Measurements from ENCODE around the gene SSTR5.
A peak's percentile ranks its signal among the peaks of the same experiment; 100 is the strongest.

SSTR5 gene

DNA sequence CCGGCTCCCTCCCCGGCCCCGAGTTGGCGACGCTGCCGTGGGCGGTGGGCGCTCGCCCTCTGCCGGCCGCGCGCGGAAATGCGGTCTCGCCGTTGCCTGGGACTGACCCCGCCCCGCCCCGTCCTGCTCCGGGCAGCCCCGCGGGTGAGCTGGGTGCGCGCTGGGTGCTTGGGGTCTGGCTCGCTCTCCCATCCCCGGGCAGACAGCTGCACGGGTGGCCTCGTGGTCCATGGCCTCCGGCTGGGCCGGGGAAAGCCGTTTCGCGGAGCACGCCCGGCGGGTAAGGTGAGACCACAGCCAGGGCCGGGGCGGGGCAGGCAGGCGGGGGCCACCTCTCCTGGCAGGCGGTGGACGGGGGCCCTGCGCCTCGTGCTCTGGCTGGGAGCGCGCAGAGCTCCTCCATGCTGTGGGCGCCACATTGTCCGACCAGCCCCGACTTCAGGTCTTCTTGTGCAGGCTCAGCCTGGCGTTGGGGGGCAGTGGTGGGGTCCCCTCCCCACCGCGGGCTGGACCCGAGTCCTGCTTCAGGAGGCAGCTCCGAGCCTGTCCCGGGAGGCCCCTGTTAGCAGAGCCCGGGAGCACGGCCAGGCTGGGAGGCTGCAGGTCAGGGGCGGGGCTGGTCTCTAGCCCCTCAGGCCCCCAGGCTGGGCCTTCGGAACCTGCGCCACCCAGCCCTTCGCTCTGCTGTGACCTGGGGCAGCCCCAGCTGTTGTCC lies 30.5 kb downstream of the SSTR5 start:
- DNase-seq (ENCODE audit: low read depth) = peak; percentile 43

DNA sequence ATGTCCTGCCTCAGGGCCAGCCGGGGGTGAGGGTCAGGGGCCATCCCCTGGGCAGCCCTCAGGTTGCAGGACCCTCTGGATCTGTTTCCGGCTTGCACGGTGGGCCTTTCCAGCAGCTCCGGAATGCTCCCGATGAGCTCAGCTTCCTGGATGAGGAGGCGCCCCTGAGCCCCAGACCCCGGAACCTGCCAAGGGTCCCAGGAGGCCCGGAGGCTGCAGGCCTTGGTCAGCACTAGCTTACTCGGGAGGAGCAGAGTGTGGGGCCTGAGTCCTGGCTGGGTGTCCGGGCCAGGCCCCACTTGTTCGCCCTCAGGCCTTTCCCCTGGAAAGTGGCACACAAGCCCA lies 31.1 kb downstream of the SSTR5 start:
- no peak for DNase-seq (ENCODE audit: low read depth)

DNA sequence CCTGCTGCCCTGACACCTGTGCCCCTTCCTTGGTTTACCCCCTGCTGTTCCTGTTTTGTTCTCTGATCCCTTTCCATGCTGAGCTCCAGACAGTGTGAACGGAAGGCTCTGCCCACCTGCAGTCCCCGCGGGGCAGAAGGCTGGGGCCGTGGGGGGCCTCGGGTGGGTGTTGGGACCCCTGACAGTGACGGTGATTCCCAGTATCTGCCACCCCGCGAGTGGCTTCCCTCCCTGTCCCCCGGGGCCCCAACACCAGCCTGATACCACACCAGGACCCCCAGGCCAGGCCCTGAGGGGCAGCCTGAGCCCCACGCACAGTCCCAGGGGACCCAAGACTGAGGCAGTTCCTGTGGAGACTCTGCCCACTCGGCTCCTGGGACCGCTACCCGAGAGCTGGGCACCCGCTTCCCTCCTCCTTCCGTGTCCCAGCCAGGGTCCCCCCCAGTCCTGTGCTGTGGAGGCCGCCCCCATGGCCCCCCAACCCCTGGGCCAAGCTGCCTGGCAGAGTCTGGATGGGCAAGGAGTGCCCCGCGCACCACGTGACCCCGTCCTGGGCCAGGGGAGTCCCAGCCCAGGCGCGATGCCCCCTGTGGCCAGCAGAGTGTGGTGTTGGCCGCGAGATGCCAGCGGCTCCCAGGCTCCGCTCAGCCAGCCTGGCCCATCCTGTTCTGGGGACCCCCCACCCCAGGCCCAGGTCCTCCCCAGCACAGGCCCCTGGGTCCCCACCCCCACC lies 33.5 kb downstream of the SSTR5 start:
- peak; percentile 53 for DNase-seq (ENCODE audit: low read depth)

DNA sequence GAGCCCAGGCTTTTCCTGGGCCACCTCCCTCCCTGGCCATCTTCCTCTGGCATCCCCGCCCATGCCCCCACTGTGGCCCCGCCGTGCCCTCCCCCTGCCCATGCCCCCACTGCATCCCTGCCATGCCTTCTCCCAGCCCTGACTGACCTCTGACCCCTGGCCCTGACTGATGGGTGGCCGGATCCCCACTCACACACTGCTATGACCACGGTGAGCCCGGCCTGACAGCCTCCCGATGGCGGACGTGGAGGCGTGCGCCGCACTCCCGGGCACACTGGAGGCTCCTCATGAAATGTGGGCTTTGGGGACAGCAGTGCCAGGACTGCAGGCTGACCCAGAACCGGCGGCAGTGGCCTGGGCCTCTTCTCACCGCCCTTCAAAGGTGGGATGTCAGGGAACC lies 34.1 kb downstream of the SSTR5 start:
- no peak for DNase-seq (ENCODE audit: low read depth)

DNA sequence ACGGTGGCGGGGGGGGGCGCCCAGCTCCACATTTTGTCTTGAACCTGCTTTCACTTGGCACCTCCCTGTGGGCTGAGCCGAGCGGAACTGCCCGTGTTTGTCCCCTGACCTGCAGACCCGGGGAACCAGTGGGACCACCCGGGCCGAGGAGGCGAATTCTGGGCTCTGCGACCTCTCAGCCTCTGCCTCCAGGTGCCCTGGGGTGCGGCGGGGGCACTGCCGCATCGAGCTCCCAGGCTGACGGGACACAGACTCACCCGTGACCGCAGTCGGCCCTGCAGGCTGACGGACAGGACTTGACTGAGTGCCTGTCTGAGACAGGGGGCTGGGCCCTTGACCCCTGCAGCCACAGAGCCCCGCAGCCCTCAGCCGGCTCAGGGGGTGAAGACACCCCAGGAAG lies 34.6 kb downstream of the SSTR5 start:
- DNase-seq (ENCODE audit: low read depth) = no peak

DNA sequence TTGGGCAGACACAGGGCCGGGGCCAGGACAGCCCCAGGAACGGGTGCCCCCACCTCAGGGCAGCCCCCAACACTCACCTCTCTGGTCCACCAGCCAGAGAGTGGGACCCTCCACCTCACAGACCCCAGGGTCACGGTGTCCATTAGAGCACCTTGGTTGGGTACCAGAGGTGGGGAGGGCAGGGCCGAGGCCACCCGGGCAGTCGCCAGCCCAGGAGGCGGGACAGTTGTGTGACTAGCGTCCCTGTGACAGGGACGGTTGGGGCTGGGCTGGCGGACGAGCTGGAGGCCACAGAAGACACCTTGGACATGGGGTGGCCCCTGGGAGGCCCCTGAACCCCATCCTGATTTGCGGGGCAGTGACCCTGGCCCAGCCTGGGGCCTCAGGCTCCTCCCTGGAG lies 35.2 kb downstream of the SSTR5 start:
- DNase-seq (ENCODE audit: low read depth) = no peak

DNA sequence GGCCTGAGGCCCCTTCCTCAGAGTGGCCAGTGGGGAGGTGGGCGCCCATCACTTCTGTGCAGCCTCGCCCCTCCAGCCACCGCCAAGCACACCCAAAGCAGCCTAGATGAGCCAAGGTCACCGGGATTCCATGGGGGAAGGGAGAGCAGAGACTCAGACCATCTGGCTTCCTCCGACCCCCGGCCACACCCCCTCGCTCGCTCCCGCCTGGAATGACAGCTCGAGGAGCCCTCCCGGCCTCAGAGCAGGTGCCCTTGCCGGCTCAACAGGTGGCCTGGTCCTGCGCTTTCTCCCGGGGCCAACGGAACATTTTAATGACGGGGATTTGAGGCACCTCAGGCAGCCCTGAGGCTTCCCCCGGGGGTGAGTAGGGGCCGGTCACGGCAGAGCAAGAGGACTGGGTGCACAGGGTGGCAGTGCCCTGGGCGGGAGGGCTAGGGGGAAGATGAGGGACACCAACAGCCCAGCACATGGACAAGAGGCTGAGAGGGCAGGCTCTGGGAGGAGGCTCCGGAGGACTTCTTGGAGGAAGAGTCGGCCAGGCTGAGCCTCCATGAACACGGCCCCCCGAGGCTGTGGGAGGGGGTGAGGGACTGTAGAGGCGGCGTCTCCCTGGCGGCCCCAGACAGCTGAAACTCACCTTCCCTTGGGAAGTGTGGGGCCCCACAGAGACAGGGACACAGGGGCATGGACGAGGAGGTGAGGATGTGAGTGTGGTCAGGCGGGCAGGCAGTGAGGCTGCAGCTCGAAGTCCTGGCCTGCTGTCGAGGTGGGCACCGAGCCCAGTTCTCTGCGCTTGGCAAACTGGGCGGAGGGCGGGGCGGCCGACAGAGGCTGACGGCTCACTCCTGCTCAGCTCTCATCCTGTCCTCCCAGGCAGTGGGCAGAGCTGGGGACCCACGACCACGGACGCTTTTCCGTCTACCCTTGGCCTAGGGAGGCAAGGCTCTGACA lies 36.0 kb downstream of the SSTR5 start:
- no peak for DNase-seq (ENCODE audit: low read depth)

DNA sequence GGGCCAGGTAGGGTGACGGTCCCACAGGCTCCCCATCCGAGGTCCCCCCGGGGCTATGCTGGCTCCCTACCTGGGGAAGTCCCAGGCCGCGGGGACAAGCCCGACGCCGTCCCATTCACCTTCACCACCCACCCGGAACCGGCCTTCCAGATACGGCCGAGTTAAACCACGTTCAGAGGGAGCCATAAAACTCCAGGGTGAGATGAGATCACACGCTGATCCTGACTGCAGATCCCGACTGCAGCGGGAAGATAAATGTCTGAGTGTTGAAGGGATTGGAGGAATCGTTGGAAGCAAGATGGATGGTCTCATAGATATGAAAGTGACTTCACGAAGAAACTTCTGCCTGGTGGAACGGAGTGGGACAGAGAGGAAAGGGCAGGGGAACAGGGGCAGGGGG lies 37.1 kb downstream of the SSTR5 start:
- no peak for DNase-seq (ENCODE audit: low read depth)

DNA sequence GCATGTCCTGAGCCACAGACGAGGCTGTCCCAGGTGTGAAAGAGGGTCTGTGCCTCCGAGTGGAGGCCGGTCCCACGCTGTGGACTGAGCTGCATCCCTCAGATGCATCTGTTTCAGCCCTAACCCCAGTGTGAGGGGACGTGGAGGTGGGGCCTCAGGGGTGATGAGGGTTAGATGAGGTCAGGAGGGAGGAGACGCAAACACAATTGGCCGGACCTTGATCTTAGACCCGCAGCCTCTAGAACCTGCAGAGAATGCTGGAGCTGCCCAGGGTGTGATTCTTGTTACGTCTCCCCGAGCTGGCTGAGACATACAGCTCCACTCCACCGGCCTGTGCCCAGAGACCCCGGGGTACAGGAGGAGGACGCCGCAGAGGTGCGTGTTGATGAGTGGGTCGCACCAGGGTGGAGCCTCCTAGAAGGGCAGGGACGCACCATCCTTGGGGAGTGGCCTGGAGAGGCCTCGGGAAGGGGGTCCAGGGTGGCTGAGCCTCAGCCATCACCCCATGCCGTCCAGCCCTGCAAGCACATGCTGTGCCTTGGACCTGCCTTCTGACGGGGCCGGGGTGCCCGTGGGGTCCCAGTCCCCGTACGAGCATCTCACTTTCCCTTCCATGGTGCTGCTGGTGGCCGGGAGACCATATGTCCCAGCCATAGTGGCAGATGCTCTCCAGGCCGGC lies 40.1 kb downstream of the SSTR5 start:
- DNase-seq (ENCODE audit: low read depth) = no peak

DNA sequence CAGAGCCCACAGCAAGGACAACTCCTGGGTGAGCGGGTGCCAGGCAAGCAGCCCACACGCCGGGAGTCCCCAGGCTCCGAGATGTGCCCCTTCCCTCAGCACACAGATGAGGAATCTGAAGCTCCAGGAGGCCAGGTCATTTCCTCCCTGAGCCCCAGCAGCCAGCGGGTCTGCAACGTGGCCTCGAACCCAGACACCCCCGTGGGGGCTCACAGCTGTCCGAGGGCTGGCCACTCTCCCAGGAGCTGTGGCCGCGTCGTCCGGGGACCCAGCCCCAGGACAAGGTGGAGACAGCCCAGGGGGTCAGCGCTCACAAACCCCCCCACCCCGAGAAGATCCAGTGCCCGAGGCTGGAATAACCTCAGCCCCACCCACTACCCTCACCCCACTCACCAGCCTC lies 40.9 kb downstream of the SSTR5 start:
- no peak for DNase-seq (ENCODE audit: low read depth)

DNA sequence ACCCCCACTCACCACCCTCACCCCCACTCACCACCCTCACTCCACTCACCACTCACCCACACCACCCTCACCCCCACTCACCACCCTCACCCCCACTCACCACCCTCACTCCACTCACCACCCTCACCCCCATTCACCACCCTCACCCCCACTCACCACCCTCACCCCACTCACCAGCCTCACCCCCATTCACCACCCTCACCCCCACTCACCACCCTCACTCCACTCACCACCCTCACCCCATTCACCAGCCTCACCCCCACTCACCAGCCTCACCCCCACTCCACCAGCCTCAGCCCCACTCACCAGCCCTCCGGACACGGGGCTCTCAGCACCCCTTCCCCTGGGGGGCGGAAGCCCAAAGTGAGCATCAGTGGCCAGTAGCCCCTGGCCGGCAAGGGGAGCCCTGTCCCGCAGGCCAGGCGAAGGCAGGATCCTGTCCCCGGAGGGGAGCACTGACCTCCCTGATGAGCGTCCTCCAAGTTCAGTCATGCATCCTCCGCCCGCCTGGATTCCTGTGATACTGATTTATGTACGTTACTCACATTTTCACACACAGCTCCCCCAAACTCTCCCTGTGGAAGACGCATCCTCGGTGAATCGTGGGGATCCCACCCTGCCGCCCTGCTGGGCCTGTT lies 41.5 kb downstream of the SSTR5 start:
- DNase-seq (ENCODE audit: low read depth) = no peak

DNA sequence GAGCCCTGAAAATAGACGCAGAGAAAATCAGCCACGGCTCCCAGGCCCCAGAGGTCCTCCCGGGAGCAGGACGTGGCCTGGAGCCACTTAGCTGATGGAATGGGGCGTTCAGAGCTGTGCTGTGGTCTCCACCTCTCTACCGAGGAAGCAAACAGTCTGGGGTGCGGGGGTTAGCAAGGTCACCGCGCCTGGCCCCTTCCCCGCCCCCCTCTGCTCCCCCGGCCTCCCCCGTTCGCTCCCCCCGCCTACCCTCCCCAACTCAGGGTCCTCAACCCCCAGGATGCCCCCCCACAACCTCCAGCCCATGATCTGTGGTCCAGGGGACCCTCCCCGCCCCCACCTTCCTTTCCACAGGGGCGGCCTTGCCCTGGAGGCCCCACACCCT lies 44.1 kb downstream of the SSTR5 start:
- DNase-seq (ENCODE audit: low read depth) = no peak

DNA sequence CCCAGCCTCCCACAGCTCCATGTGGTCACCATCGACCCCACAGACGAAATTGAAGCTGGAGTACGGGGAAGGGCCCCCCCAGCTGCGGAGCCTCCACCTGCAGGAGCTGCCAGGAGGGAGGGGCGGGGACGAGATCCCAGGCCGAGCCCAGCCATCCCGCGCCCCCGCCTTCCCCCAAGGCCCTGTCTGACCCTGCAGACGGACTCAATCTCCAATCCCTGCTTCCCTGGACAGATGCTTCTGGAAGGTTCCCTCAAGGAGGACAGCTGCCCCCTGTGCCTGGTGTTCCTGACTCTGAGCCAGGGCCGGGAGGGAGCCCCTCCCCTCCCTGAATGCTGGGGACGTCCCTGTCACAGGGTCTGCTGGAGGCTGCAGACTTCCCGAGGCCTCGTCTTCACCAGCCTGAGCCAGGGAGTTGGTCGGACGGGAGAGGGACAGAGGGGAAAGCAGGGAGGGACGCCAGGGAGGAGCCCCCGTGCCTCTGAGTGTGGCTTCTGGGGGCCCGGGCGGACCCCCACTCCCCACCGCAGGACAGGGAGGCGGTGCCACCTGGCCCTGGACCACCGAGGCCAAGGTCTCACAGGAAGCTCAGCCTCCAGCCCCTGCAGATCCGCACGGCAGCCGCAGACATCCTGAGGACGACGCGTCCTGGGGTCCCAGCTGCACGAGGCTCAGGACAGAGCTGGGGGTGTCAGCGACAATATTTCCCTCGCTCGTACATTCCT lies 44.8 kb downstream of the SSTR5 start:
- DNase-seq (ENCODE audit: low read depth) = no peak

DNA sequence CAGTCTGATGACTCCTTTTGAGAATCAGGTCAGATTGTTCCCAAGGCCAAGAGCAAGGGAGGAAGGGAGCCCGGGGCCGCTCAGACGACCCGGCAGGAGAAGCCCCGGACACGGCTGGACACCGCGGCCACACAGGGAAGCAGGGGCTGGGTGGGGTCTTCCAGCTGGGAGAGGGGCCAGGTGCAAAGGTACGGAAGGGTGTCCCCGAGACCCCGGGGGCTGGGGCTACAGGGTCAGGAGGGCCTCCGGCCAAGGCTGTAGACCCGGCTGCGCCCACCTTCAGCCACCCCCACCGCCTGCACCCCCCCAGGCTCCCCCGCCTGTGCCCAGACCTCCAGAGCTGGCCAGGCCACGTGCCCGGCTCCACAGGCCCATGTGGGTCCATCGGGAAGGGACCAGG lies 45.4 kb downstream of the SSTR5 start:
- no peak for DNase-seq (ENCODE audit: low read depth)

DNA sequence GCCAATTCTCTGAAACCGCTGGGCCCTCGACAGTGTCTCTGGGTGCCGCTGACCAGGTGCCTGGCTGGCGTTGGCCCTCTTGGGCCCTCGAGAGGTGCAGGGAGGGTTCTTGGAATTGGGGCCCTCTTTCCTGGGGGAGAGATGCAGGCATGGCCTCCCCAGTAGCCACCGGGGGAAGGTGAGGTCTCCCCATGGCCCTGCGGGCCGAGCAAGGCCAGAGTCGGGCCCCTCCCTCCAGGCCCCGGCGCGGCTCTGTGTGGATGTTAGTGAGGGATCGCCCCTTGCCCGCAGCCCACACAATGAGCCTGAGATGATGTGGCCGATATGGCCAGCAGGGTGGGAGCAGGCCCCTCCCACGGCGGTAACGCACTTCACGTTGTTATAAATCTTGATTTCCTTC lies 46.6 kb downstream of the SSTR5 start:
- no peak for DNase-seq (ENCODE audit: low read depth)

DNA sequence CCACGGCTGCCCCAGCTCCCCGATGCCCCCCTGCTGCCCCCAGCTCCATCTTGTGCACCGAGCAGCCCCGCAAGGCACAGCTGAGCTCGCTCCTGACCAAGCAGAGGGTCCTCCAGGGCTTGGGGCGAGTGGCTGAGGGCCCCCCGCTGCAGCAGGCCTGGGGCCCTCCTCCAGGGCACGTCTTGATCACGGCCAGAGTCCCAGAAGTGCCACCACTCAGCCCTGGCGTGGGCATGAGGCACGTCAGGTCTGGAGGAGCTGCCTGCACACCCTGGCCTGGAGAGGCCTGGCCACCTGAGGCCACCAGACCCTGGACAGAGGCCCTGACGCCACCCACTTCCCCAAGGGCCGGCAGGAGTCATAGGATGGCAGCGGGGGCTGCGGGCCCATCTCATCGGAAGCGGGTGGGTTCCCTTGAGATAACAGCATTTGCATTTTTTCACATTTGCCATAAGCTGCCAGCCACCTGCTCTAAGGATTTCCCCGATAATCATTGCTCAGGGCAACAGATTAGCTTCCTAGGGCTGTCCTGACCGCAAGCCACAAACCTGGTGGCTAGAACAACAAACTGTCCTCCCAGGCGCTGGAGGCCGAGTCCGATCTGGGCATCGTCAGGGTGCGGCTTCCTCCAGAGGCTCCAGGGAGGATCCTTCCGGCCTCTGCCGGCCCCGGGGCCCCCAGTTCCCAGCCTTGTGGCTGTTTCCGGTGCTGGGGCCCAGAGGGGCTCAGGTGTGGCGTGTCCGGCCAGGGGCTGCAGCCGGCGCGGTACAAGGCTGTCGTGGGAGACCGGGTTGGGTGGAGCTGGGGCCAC lies 47.4 kb downstream of the SSTR5 start:
- no peak for DNase-seq (ENCODE audit: low read depth)

DNA sequence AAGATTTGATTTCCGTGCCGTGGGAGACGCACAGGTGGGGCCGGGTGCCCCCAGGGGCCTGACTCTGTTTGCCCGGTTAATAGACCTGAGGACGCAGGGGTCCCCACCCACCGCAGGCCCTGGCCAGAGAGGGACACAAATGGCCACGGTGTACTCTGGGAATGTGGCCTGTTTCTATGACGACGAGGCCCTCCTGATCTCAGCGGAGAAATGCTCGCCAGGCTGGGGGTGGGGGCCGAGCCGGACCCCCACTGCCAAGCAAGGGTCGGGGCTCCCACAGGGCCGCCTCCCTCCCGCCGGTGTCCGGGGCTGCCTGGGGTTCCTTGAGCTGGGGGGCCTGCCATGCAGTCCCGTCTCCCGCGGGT lies 48.0 kb downstream of the SSTR5 start:
- DNase-seq (ENCODE audit: low read depth) = no peak

DNA sequence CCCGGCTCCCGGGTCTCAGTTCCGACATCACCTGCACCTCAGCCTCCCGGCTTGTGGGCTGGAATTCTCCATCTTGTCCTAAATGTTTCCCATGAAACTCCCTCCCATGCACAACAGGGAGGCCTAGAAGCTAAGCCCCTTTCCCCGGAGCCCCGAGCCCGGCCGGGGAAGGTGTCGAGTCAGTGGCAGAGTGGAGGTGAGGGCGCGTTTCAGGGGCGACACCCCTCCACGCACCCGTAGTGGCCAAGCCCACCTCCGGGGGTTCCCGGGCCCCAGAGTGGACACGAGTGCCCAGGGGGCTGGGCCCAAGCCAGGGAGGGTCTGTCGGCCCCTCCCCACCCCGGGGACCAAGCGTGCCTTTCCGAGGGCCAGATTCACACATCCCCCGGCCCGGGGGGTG lies 48.5 kb downstream of the SSTR5 start:
- no peak for DNase-seq (ENCODE audit: low read depth)

DNA sequence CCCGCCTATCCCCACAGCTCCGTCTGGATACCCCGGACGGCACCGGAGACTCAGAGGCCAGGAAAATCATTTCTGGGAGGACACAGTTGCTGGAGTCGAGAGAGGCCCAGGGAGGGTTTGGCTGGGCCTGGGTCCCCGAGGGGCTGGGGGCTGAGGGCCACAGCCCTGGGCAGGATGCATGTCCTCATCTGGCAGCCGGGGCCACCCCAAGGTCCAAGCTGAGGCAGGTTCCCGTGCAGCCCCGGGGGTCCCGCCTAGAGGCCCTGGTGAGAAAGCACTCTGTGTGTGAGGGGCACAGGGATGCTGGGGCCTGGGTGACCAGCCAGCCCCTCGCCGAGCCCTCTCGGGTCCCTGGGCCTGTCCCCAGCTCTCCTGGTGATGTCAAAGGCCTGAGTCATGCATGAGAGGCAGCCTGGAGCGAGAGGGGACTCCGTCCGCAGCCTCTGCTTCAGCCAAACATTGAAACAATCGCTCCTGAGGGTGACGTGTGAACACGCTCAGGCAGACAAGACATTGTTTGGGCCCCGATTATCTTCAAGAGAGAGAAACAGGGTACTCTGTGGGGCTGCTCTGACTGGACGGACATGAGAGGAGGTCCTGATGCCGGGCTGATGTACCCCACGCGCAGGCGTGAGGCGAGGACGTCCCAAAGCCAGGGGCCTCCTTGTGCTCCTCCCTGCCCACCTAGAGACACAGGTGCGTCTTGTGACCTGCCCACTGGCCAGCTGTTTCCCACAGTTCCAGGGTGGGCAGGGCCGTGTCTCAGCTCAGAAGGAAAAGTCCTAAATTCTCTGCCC lies 49.3 kb downstream of the SSTR5 start:
- no peak for DNase-seq (ENCODE audit: low read depth)

DNA sequence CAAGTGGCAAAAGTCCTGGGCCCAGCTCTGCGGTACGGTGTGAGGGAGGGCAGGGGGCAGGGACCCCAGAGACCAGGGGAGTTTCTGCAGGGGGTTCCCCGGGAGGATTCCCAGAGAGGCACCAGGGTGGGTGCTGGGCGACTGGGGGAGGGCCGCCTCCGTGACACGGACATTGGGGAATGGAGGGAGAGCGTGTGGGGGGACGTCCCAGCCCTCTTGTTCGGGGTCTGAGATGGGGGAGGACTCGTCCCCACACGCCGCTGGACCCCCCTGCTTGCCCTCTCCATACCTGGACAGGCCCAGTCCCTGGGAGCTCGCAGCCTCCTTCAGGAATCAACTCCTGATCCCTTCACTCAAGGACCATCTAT lies 49.8 kb downstream of the SSTR5 start:
- DNase-seq (ENCODE audit: low read depth) = no peak
